Stimulated activated CD8-positive, alpha-beta memory T cell treated with anti-CD3 and anti-CD28 coated beads, Interleukin-7, amount 100 ng/mL, for 48 hours (primary cell): ENCODE data around the gene PPP6R2.

Experiments used
- DNase-seq, 2 donors: peaks; one replicate each; pipeline ENCODE4 v3.0.0-alpha.2; 2020; ENCODE audit warnings: low read depth in 1 of 2; ENCODE audit errors: extremely low read depth in 1 of 2

PPP6R2 gene

GRCh38 chr22:50481440-50482106, 138.4 kb downstream of the PPP6R2 start, which contains the start of gene ADM2:
ADM2 (plus strand) TSS chr22:50481543; CDS start chr22:50481848, 305 bp downstream.
- peak in 1 of 2 donors; percentile 45 for DNase-seq

GRCh38 chr22:50482107-50483074, 139.3 kb downstream of the PPP6R2 start:
- no peak for DNase-seq

GRCh38 chr22:50483106-50483505, 140.0 kb downstream of the PPP6R2 start:
- DNase-seq = no peak

- DNase-seq = no peak
These were observed 140.4 kb downstream of the PPP6R2 start for GRCh38 chr22:50483556-50483955.

GRCh38 chr22:50483977-50484853, 141.1 kb downstream of the PPP6R2 start:
- DNase-seq = no peak

DNA sequence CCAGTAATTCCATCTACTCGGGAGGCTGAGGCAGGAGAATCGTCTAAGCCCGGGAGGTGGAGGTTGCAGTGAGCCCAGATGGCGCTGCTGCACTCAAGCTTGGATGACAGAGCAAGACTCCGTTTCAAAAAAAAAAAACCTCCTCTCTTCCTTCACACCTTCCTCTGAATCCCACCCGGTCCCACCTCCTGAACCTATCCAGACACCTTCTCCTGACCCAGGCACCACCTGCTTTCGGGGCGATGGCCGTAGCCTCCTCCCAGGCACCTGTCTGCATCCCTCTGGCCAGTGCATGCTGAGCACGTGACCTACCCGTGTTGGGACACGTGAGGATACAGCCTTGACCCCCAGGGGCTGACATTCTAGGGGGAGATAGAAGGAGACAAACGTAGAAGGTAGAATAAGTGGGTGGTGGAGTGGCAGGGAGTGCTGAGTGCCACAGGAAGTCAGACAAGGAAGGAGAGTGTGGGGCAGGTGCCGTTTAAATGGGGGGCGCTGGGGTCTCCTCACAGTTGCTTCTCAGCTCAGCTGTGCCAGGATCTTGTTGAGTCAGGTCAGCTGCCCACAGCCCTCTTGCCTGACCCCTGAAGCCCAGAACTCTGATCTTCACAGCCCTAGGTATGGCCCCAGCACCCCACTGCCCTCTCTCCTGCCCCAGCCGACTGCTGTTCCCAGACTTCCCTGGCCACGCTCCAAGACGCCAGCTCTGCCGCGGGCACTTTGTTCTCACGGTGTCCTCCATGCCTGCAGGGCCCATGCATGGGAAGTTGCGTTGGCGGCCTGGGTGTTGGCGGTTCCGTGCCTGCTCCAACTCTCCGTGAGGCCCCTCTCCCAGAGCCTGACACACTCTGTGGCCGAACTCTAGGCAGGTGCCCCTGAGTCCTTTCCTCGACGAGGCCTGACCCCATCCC, 142.3 kb downstream of the PPP6R2 start:
- DNase-seq = no peak

DNA sequence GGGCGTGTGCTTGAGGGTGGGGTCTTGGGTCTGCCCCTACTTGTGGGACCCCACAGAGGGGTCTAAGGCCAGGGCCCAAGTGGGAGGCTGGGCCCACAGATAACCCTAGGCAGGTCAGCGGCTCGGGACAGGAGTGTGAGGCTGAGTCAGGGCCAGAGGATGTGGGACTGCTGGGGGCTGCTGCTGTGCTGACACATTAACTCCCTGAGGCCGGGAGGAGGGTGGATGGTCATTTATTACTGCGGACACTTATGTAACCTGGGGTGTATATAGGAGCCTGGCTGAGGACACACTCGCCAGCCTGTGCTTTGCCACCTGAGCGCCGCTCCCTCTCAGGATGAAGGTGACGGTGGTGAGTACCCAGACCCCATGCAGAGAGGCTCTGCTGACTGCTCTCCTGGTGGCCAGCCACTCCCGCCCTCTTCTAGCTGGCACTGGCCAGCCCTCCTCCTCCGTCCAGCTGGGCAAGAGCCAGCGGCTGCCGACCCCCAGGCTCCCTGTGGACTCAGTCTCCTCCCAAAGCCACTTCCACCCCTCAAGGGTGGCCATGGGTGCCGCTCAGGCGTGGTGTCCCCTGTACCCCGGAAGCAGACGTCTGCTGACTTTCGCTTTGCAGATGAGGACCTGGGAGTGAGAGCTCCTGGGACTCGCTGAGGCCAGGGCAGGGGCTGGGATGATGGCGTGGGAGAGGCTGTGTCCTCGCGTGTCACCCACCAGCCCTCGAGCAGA, 143.6 kb downstream of the PPP6R2 start, which contains the start of gene MIOX:
TSS of gene MIOX (plus strand) at position 299 of the 729 bp plus-strand sequence. CDS start at position 338, 39 bp downstream.
- DNase-seq = no peak

- DNase-seq = no peak
These were observed 144.3 kb downstream of the PPP6R2 start for GRCh38 chr22:50487290-50488005.

GRCh38 chr22:50488006-50488677, 145.0 kb downstream of the PPP6R2 start:
- no peak for DNase-seq

DNA sequence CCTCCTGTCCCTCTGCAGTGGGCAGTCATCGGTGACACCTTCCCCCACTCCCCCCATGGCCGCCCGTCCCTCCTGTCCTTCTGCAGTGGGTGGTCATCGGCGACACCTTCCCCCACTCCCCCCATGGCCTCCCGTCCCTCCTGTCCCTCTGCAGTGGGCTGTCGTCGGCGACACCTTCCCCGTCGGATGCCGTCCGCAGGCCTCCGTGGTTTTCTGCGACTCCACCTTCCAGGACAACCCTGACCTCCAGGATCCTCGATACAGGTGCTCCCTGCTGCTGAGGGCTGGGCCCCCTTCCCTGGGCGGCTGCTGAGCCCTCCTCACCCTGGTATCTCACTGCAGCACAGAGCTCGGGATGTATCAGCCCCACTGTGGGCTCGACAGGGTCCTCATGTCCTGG, 145.8 kb downstream of the PPP6R2 start:
- no peak for DNase-seq

DNA sequence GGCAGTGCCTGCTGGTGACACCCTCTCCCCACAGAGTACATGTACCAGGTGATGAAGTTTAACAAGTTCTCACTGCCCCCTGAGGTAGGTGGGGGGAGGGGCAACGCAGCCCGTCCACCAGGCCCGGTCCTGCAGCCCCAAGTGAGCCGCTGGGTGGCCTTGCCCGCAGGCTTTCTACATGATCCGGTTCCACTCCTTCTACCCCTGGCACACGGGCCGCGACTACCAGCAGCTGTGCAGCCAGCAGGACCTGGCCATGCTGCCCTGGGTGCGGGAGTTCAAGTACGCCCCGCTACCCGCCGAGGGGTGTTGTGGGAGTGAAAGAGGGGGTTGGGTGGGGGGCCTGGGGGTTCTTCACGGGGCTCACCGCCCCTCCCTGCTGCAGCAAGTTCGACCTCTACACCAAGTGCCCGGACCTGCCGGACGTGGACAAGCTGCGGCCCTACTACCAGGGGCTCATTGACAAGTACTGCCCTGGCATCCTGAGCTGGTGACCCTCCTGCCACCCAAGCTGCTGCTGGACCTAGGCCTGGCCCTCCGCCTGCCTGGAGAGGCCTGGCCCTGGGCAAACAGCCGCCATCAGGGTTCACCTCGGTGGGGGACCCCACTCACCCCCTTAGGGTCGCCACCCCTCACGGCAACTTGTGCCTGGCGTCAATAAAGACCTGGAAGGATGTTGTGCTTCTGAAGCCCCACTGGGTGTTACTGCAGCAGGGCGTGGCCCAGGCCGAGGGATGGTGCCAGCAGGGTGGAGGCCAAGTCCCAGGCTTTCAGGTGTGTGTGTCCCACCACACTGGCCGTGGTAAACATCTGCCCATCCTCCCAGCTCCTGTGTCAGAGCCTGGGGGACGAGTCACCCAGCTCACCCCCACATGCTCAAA, 146.5 kb downstream of the PPP6R2 start:
- DNase-seq = no peak

- DNase-seq = no peak
These were observed 147.6 kb downstream of the PPP6R2 start for GRCh38 chr22:50490531-50491308.
